Measurements from ENCODE around the gene LEPR. TPM values are rescaled to one million over a fixed set of nuclear protein-coding genes. Genes with fewer than 3 reads are reported as not detected.
"Not testable (repeated sequence)": the region's sequence is repeated elsewhere in the genome, so short reads cannot be mapped to it uniquely, and the experiment has no call there.

Gene LEPR
- total RNA-seq, 1 experiment from 2014 or later = 3.5 TPM

DNA sequence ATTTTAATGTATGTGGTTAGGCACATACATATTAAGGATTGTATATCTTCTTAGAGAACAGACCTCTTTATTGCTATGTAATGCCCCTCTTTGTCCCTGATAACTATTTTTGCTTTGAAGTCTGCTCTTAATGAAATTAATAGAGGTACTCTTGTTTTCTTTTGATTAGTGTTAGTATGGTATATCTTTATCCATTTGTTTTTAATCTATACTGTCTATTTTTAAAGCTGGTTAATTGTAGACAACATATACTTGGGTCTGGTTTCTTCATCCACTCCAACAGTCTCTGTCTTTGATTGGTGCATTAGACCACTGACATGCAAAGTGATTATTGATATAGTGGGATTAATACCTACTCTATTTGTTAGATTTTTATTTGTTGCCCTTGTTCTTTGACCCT lies 36.0 kb downstream of the LEPR start:
- no TSS peak for BruUV-seq (replicated peaks)
- Mint-ChIP-seq H3K27ac (ENCODE audit: unreplicated experiment) (no peak overlapping the region), H3K4me3 (ENCODE audit: low read depth, unreplicated experiment) (no peak overlapping the region), H3K36me3 (ENCODE audit: insufficient read depth, unreplicated experiment) (no peaks in the 10 kb centered on the region), H3K27me3 (ENCODE audit: unreplicated experiment) (no peaks in the 10 kb centered on the region), H3K4me1 (ENCODE audit: low read depth, unreplicated experiment) (peaks cover 7% of the 10 kb centered on the region), H3K9me3 (ENCODE audit: low read depth, unreplicated experiment) (no peaks in the 10 kb centered on the region)
- no peak for TF ChIP-seq CTCF (IDR thresholded peaks at IDR 0.05; ENCODE audit: unreplicated experiment)
- no peak for DNase-seq
- intact Hi-C loops (cut with micrococcal nuclease; ENCODE audit: unreplicated experiment) = no loop called here
- CTCF ChIA-PET = no interaction called here

DNA sequence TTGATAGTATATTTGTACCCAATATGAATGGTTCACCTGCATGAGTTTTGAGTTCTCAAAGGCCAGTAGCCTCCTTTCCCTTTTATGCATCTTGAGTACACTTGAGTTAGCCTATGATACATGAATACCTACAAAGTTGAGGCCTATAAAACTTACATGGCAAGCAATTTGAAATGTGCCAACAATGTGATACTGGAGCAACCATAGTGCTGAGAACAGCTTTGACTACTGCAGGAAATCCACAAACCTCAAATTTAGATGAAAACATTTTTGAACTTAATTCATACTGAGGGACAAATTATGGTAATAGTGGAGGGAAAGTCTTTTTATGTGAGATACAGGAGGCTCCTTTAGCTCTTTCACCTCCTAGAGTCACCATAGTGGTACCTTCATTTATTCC lies 37.4 kb downstream of the LEPR start:
- intact Hi-C loops (cut with micrococcal nuclease; ENCODE audit: unreplicated experiment) = loop anchor here (2.0 kb wide), 1 partner anchor 221 kb away; no protein-coding TSS in a partner anchor
- no peaks in the 10 kb centered on the region for H3K27me3 Mint-ChIP-seq (ENCODE audit: unreplicated experiment)

DNA sequence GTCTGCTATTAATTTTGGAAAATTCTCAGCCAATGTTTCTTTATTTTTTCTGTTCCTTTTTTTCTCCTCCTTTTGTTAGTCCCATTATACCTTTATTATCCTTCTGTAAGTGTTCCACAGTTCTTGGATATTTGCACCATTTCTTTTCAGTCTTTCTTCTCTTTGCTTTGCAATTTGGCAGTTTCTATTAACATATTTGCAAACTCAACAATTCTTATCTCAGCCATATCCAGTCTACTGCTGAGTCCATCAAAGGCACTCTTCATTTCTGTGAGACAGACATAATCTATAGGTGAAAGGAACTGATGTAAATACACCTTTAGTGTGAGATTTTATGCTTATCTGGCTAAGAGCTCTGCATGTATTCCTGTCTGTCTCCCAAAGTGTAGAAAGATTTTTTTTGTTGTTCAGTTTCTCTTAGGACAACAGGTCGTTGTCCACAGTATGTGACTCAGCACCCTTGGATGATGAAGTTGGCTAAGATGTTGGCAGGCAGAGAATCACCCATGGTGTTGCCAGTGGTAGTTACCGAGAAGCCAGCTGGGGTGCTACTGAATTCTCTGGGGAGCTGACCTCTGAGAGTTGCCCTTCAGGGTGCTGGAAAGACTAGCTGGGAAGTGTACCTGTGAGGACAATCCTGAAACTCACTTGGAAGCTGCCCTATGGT lies 38.4 kb downstream of the LEPR start:
- intact Hi-C loops (cut with micrococcal nuclease; ENCODE audit: unreplicated experiment) = loop anchor here (2.0 kb wide), 1 partner anchor 222 kb away; no protein-coding TSS in a partner anchor
- Mint-ChIP-seq H3K4me1 (ENCODE audit: low read depth, unreplicated experiment) (peaks cover 7% of the 10 kb centered on the region), H3K27me3 (ENCODE audit: unreplicated experiment) (no peaks in the 10 kb centered on the region), H3K27ac (ENCODE audit: unreplicated experiment) (no peak overlapping the region), H3K36me3 (ENCODE audit: insufficient read depth, unreplicated experiment) (no peaks in the 10 kb centered on the region), H3K9me3 (ENCODE audit: low read depth, unreplicated experiment) (no peaks in the 10 kb centered on the region), H3K4me3 (ENCODE audit: low read depth, unreplicated experiment) (no peak overlapping the region)
- TF ChIP-seq CTCF (IDR thresholded peaks at IDR 0.05; ENCODE audit: unreplicated experiment) = no peak
- DNase-seq = no peak
- CTCF ChIA-PET = interaction anchor here (0.6 to 1.5 kb wide), 10 partner anchors 9 to 779 kb away, joined by 3 to 13 read pairs (median 4); partner anchors contain the start of genes DNAJC6, LEPR and LEPROT
- no TSS peak for BruUV-seq (replicated peaks)

More for the DNA sequence above, 37.4 kb downstream of the LEPR start:
- Mint-ChIP-seq H3K4me1 (ENCODE audit: low read depth, unreplicated experiment) (peaks cover 7% of the 10 kb centered on the region), H3K9me3 (ENCODE audit: low read depth, unreplicated experiment) (no peaks in the 10 kb centered on the region), H3K36me3 (ENCODE audit: insufficient read depth, unreplicated experiment) (no peaks in the 10 kb centered on the region), H3K27ac (ENCODE audit: unreplicated experiment) (no peak overlapping the region), H3K4me3 (ENCODE audit: low read depth, unreplicated experiment) (no peak overlapping the region)
- CTCF ChIA-PET = no interaction called here
- no peak for DNase-seq
- BruUV-seq (replicated peaks) = no TSS peak
- no peak for TF ChIP-seq CTCF (IDR thresholded peaks at IDR 0.05; ENCODE audit: unreplicated experiment)

DNA sequence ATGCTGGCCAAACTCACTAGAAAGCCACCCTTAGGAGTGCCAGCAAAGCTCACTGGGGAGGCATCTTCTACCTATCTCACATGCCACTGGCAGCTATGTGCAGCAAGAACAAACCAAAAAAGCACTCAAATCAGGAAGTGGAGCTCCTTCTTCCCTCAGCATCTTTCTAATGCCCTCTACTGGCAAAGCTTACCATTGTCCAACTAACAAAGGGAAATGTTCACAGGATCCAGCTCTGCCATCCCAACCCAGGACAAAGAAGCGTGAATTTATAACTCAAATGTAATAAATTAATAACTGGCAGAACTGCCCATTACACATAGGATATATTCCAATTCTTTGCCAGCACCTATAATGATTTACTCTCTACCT lies 38.9 kb downstream of the LEPR start:
- Mint-ChIP-seq H3K4me1 (ENCODE audit: low read depth, unreplicated experiment) (peaks cover 7% of the 10 kb centered on the region), H3K27ac (ENCODE audit: unreplicated experiment) (no peak overlapping the region), H3K36me3 (ENCODE audit: insufficient read depth, unreplicated experiment) (no peaks in the 10 kb centered on the region), H3K27me3 (ENCODE audit: unreplicated experiment) (no peaks in the 10 kb centered on the region), H3K4me3 (ENCODE audit: low read depth, unreplicated experiment) (no peak overlapping the region), H3K9me3 (ENCODE audit: low read depth, unreplicated experiment) (no peaks in the 10 kb centered on the region)
- DNase-seq = peak; percentile 9
- CTCF ChIA-PET = interaction anchor here (0.6 to 1.5 kb wide), 10 partner anchors 8 to 780 kb away, joined by 3 to 13 read pairs (median 4); partner anchors contain the start of genes DNAJC6, LEPR and LEPROT
- BruUV-seq (replicated peaks) = no TSS peak
- no peak for TF ChIP-seq CTCF (IDR thresholded peaks at IDR 0.05; ENCODE audit: unreplicated experiment)
- intact Hi-C loops (cut with micrococcal nuclease; ENCODE audit: unreplicated experiment) = loop anchor here (2.0 kb wide), 1 partner anchor 223 kb away; no protein-coding TSS in a partner anchor

GRCh38 chr1:65465837-65466236 lies 45.4 kb downstream of the LEPR start:
- H3K4me1 Mint-ChIP-seq (ENCODE audit: low read depth, unreplicated experiment); H3K9me3 Mint-ChIP-seq (ENCODE audit: low read depth, unreplicated experiment); CTCF ChIA-PET; intact Hi-C loops (cut with micrococcal nuclease; ENCODE audit: unreplicated experiment); DNase-seq; H3K4me3 Mint-ChIP-seq (ENCODE audit: low read depth, unreplicated experiment); H3K27ac Mint-ChIP-seq (ENCODE audit: unreplicated experiment); BruUV-seq (replicated peaks); H3K36me3 Mint-ChIP-seq (ENCODE audit: insufficient read depth, unreplicated experiment); H3K27me3 Mint-ChIP-seq (ENCODE audit: unreplicated experiment): not testable (repeated sequence)
